Fibroblast of skin of back (primary cell): ENCODE results near the gene COX7A2.

ENCODE experiments used
- DNase-seq: peaks from one replicate; pipeline ENCODE4 v3.0.0-alpha.2; 2013

Gene COX7A2

DNA sequence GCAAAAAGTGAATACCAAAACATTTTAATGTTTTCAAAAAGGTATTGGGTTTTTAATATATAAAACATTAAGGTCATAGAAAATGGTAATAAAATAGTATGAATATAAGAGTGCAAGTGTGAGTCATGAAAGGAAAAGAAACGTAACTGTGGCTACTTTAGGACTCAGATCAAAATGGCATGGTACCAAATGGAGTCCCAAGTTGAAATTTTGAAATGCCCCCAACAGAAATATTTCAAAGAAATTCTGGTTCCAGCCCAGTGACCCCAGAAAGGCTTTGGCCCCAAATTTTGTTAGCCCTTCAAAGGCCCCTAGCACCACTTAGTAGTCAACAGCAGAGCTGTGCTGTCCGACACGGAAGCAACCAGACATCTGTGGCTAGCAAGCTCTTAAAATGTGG is 43.7 kb downstream of the COX7A2 start:
- peak; percentile 32 for DNase-seq

DNA sequence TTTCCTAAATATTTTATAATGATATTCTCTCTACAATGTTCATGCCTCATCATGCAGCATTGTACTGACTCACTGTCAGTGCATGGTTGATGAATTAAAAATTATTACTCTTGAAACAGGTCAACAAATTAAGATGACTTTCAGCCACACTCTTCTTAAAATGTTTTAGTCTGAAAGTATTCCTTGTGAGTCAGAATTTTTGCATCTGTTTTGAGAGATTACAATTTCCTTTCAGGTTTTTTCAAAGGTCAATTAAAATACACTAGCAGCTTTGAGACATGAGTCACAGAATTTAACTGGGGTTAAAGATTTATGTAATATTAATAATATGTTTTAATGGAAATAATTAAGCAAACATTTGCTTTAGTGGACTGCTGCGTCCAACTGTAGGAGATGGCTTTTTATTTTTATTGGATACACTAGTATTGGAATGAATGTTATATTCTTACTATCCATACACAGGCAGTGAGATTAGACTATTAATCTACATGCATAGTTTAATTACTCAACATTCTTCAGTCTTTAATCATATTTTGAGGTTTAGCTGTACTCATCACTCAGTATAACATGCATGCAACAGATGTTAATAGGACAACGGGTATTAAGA is 47.4 kb downstream of the COX7A2 start:
- peak; percentile 88 for DNase-seq

DNA sequence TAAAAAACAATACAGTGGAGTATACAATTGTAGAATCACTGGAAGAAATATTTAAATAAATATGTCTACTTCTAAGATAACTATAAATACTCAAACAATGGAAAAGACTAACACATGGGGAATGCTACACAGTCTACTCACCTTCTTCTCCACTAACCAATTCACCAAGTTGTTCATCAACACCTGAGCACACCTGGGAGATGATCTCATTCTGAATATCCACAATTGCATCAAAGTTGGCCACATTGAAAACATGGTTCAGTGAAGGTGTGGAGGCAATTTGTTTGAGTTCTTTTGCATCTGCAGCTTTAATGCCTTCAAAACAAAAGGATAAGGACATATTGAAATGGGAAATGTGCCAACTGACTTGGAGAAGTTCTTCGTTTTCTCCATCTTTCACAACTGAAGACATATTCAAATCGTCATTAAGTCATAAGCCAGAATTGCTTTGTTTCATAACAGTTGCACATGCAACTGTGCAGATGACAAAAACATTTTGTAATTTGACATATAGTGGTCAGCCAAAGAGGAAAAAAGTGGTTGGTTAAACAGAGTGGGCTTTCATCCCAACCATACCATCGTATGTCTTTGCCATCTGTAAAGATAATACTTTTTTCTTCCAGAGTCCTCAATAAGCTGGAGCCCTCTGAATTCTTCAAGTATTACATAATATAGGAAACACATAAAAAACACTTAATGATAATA is 55.2 kb downstream of the COX7A2 start:
- DNase-seq: no peak
